HG03469 (cell line): ENCODE measurements around the gene OR8S1.
"Not testable (repeated sequence)": the region's sequence is repeated elsewhere in the genome, so short reads cannot be mapped to it uniquely, and the experiment has no call there.

Source experiments
- ATAC-seq: cut with Tn5 transposase; IDR thresholded peaks from one replicate; pipeline ENCODE4 v1.9.1; 2021; ENCODE audit warnings: mild to moderate bottlenecking, moderate library complexity, moderate number of reproducible peaks; ENCODE audit not compliant: unreplicated experiment

OR8S1 gene, protein sequence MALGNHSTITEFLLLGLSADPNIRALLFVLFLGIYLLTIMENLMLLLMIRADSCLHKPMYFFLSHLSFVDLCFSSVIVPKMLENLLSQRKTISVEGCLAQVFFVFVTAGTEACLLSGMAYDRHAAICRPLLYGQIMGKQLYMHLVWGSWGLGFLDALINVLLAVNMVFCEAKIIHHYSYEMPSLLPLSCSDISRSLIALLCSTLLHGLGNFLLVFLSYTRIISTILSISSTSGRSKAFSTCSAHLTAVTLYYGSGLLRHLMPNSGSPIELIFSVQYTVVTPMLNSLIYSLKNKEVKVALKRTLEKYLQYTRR

DNA sequence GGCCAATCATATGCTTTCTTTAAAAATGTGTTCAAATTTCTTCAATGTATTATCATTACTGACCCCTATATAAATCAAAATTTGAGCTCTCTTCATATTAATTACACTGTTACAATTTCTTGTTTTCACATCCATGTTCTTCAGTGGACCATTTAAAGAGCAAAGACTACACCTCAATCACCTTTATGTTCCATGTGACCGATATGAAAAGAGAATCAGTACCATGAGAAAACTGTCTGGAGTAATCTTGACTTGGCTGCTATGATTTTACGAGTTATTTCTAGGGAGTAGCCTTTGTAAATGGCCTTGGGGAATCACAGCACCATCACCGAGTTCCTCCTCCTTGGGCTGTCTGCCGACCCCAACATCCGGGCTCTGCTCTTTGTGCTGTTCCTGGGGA is at the start of gene OR8S1:
TSS of gene OR8S1 (plus strand) at position 301 of the 400 bp plus-strand sequence. CDS start at position 301, 0 bp downstream.
- ATAC-seq: no peak

- no peak for ATAC-seq
Observed at GRCh38 chr12:48482198-48482597, 43.2 kb upstream of the OR8S1 start, which contains the start of gene C12orf54. C12orf54 (plus strand) TSS chr12:48482498; CDS start chr12:48483297, 799 bp downstream.

GRCh38 chr12:48482930-48483329 is 42.5 kb upstream of the OR8S1 start:
- ATAC-seq: no peak

- ATAC-seq: no peak
Observed at GRCh38 chr12:48486261-48486660, 39.2 kb upstream of the OR8S1 start.

GRCh38 chr12:48486679-48487078 is 38.8 kb upstream of the OR8S1 start:
- no peak for ATAC-seq

- ATAC-seq: peak; percentile 95
Observed at GRCh38 chr12:48489012-48489411, 36.4 kb upstream of the OR8S1 start.

GRCh38 chr12:48489456-48489855 is 36.0 kb upstream of the OR8S1 start:
- ATAC-seq: not testable (repeated sequence)

DNA sequence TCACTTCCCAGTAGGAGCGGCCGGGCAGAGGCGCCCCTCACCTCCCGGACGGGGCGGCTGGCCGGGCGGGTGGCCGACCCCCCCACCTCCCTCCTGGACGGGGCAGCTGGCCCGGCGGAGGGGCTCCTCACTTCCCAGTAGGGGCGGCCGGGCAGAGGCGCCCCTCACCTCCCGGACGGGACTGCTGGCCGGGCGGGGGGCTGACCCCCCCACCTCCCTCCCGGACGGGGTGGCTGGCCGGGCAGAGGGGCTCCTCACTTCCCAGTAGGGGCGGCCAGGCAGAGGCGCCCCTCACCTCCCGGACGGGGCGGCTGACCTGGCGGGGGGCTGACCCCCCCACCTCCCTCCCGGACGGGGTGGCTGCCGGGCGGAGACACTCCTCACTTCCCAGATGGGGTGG is 25.2 kb upstream of the OR8S1 start:
- ATAC-seq: not testable (repeated sequence)

- not testable (repeated sequence) for ATAC-seq
Observed at GRCh38 chr12:48506836-48507235, 18.6 kb upstream of the OR8S1 start.

DNA sequence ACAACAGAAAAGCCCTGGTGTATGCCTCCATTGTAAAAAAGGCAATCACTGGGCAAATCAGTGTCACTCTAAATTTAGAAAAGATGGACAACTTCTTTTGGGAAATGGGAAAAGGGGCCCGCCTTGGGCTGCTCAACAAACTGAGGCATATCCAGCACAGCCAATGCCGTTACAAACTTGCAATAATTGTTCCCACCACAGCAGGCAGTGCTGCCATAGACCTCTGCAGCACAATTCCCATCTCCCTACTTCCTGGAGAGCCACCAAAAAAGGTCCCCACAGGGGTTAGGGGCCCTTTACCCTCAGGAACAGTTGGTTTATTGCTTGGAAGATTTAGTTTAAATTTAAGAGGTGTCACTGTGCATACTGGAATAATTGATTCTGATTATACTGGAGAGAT is 16.4 kb upstream of the OR8S1 start:
- no peak for ATAC-seq

- no peak for ATAC-seq
Observed at GRCh38 chr12:48510111-48510510, 15.3 kb upstream of the OR8S1 start.

GRCh38 chr12:48512855-48513254 is 12.6 kb upstream of the OR8S1 start:
- ATAC-seq: peak; percentile 79

- ATAC-seq: no peak
Observed at GRCh38 chr12:48514728-48515127, 10.7 kb upstream of the OR8S1 start.

DNA sequence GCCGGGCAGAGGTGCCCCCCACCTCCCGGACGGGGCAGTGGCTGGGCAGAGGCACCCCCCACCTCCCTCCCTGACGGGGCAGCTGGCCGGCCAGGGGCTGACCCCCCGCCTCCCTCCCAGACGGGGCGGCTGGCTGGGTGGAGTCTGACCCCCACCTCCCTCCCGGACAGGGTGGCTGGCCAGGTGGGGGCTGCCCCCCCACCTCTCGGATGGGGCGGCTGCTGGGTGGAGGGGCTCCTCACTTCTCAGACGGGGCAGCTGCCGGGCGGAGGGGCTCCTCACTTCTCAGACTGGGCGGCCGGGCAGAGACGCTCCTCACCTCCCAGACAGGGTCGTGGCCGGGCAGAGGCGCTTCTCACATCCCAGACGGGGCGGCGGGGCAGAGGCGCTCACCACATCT is 5.1 kb upstream of the OR8S1 start:
- not testable (repeated sequence) for ATAC-seq

DNA sequence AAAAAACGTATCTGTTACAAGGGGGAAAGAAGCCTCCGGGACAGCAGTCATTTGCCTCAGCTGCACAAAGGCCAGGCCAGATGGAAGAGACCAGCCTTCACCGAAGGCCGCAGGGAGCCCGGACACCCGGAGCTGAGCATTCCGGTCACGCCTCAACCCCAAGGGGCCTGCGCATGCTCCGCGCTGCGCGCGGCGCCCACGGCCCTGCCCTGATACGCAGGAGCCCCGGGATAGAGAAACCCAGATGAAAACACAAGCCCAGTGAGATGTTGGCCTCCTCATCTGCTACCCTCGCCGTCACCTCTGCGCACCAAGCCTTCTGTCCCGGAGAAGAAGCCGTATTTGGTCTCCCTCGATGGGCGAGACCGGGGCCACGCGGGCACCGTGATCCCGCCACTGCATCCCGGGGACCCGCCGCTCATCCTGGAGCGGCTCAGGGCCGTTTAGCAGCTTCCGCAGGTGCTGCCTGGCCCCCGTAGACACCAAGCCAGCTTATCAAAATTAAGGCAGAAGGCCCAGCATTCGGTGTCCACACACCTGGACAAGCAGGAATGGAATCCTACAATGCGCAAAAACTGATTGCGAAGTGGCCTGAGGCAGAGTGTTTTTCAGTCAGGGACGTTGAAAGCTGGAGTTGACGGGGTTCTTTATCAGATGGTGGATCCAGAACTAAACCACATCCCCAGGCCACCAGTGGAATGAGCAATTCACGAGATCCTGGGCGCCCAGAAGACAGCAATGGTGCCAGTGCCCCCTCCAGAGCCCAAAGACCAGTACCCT is 2.6 kb downstream of the OR8S1 start:
- no peak for ATAC-seq

DNA sequence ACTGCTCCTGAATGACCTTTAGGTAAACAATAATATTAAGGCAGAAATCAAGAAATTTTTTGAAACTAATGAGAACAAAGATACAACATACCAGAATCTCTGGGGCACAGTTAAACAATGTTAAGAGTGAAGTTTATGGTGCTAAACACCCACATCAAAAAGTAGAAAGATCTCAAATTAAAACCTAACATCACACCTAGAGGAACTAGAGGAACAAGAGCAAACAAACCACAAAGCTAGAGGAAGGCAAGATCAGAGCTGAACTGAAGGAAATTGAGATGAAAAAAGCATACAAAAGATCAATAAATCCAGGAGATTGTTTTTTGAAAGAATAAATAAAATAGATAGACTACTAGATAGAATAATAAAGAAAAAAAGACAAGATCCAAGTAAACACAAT is 7.2 kb downstream of the OR8S1 start:
- ATAC-seq: no peak

DNA sequence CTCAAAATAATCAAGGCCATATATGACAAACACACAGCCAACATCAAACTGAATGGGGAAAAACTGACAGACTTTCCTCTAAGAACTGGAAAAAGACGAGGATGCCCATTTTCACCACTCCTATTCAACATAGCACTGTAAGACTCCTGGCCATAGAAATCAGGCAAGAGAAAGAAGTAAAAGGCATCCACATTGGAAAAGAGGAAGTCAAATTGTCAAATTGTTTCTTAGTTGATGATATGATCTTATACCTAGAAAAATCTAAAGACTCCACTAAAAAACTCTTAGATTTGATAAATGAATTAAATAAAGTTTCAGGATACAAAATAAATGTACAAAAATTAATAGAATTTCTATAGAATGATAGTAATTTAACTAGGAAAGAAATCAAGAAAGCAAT is 11.2 kb downstream of the OR8S1 start:
- ATAC-seq: no peak

DNA sequence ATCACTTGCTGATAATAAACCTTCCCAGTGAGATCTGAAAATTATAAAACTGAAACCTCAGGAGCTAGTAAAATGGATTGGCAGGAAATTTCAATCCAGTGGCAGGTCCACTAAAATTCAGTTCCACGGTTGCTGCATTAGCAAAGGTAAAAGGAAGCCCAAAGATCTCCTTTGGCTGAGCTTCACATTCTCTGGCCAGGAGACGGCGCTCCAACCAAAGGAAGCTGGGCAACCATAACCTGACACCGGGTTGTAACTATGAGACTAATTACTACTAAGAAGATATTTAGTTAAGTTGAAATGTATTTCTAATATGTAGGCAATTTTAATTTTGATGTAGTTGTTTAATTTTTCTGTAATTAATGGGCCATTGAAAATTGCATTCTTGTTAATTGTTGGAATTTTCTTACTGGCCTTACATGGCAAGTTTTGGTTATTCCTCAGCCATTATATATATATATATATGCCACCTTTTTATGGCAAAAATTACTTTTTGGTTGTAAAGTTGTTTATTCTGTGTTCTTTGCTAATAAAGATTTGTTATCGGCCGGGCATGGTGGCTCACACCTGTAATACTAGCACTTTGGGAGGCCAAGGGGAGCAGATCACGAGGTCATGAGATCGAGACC is 17.0 kb downstream of the OR8S1 start:
- no peak for ATAC-seq

DNA sequence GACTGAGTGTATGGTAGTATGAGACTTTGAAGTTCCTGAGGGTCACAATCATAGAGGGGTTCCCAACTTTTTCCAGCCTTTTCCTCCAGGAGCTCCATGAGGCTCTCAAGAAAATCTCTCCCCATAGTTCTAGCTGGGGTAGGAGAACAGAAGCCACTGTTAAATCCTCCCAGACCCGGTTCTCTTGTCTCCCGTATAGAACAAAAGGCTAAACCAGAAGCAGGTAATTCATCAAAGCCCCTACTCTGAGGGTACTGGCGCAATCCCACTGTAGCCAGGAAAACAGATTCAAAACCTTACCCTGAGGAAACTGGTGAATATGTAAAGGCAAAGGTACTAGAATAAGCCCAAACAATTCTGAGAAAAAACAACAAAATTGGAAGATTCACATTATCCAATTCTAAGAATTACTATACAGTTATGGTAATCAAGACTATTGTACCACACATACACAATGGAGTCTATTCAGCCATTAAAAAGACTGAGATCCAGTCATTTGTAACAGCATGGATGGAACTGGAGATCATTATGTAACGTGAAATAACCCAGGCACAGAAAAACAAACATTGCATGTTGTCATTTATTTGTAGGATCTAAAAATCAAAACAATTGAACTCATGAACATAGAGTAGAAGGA is 20.5 kb downstream of the OR8S1 start:
- no peak for ATAC-seq

GRCh38 chr12:48547012-48547411 is 21.6 kb downstream of the OR8S1 start:
- not testable (repeated sequence) for ATAC-seq

DNA sequence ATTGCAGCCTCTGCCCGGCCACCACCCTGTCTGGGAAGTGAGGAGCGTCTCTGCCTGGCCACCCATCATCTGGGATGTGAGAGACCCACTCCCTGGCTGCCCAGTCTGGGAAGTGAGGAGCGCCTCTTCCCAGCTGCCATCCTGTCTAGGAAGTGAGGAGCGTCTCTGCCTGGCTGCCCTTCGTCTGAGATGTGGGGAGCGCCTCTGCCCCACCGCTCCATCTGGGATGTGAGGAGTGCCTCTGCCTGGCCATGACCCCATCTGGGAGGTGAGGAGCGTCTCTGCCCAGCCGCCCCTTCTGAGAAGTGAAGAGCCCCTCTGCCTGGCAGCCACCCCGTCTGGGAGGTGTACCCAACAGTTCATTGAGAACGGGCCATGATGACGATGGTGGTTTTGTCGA is 26.2 kb downstream of the OR8S1 start:
- ATAC-seq: not testable (repeated sequence)
